Esophagus squamous epithelium (tissue), 4 donors: ENCODE results near the gene NXN.

Experiments used
- CTCF ChIP-seq, 6 experiments: fragments of 450-650 bp in 4 of 6; fragments of 200-600 bp in 2 of 6; sonication (generic) in 2 of 6; IDR thresholded peaks; one replicate each; pipeline ENCODE4 v1.5.1; 2016 to 2019; ENCODE audit warnings: antibody characterized with exemption in 6 of 6, mild to moderate bottlenecking in 4 of 6, moderate library complexity in 4 of 6
- POLR2A ChIP-seq, 4 donors: fragments of 450-650 bp; IDR thresholded peaks; one replicate each; pipeline ENCODE4 v1.6.1; 2017; ENCODE audit warnings: antibody characterized with exemption in 4 of 4, mild to moderate bottlenecking in 4 of 4, moderate library complexity in 3 of 4

GRCh38 chr17:946510-947236 lies 32.9 kb downstream of the NXN start:
- TF ChIP-seq CTCF (IDR thresholded peaks at IDR 0.05) (no peak), POLR2A (IDR thresholded peaks at IDR 0.05) (no peak)
